Globus pallidus (tissue), 1 donor: ENCODE data around the gene ACTBL2.
"Not testable (repeated sequence)": the region's sequence is repeated elsewhere in the genome, so short reads cannot be mapped to it uniquely, and the experiment has no call there.

Experiments used
- DNase-seq: peaks from one replicate; pipeline ENCODE4 v3.0.0-alpha.2; 2015; ENCODE audit warnings: low spot score

Gene ACTBL2

DNA sequence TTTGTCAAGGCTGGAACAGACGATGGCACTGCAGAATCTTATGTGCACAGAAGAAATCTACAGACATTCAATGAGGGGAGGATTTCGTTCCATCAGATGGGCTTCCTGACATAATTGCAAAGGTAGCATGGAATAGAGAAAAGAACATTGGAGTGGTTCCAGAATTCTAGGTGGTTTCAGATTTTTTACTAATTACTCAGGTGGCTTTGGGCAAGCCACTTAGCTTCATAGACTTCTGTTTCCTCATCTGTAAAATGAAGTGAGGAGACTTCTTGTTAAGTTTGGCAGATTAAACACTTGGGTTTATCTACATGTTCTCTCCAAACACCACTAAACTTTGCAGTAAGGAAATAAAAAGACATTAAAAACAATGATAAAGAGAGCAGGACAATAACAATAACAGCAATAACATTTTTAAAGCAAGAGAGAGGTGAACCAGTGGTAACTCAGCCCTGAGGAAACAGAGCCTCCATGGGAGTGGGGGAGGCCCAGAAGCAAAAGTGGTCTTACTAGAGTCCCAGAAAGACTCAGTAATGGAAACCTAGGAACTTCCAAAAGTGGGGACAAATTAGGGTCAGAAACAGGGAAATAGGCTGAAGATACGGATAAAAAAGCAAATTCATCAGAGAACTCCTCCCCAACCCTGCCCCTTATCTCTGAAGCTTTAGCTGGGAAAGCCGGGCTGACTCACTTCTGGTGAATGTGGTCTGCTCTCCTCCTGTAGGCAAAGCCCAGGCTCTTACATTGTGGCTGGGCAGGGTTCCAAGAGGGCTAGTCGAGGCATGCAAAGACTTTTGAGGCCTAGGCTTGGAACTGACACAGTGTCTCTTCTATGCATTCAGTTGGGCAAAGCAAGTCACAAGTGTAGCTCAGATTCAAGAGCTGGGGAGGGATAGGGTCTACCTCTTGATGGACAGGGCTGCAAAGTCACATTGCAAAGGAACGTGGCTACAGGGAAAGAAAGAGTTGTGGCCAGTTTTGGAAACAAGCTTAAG lies 11.8 kb upstream of the ACTBL2 start:
- no peak for DNase-seq

DNA sequence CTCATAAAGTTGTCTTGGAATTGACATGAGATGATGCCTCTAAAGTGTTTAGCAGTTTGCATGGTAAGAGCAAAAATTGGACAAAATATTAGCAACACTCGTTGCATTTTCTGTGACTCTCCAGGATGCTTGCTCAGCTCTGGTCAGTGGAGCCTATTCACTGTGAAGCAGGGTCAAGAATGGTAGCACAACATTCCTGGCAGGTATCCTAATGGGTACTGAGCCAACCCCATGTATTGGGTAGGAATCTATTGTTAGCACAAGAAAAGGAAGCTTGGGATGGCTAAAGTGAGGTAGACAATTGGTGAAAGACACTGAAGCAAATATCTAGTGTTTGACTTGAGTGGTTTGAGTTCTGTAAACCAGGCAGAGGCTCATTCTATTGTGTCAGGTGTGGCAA lies 10.4 kb upstream of the ACTBL2 start:
- no peak for DNase-seq

GRCh38 chr5:57492632-57493031 lies 10.0 kb upstream of the ACTBL2 start:
- DNase-seq: no peak

DNA sequence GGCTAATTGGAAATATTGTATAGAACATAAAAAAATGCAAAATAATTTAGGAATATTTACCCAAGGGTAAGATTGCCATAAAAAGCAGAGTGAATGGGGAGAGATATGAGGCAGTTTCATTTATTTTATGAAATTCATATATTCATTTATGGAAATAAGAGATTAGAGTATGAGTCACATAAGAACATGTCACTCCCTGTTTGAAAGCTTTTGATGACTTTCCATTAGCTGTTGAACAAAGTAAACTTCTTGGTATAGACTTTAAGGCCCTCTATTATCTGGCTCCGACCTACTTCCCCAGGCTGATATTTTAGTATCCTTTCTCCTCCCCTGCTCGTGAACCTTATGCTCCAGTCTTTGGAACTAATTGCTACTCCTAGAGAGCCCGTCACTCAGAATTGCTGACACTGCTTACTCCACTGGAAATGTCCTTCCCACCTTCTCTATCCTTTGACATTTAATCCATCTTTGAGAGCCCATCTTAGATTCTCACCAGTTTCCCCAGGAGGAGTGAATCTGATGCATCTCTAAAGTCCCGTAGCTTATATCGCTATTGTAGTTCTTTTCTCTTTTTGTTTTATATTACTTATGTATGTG lies 8.9 kb upstream of the ACTBL2 start:
- DNase-seq: no peak

DNA sequence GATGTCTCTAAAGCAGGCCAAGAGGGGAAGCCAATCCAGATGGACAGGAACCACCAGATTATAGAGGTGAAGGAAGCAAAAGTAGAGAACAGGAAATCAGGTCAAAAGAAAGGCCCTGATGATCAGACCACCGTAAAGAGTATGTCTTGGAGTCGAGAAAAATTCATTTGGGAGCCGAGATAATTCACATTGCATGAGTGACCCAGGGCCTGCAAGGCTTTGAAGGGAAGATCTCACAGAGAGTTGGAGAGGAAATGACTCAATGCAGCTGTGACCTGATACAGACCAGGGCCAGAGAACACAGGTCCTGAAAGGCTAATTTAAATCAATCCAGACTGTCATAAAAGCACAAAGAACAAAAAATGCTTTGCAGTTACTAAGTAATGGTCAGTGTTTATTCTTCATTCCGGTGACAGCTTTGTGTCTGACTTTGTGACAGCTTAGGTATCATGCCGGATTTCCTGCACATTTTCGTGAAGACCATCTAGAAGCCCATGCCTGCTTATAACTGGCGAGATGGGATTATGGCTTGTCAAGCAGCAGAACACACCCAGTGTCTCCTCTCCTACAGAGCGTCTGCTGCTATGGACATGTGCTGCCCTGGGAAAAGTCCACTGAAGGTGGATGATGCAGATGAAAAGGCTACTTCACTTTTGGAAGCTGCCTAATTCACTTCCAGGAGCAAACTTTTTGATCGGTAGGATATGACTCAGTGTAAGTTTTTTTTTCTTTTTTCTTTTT lies 5.8 kb upstream of the ACTBL2 start:
- no peak for DNase-seq

GRCh38 chr5:57486027-57486602 lies 3.5 kb upstream of the ACTBL2 start:
- DNase-seq: no peak

- no peak for DNase-seq
These were observed 3.8 kb downstream of the ACTBL2 start for GRCh38 chr5:57478826-57479225.

DNA sequence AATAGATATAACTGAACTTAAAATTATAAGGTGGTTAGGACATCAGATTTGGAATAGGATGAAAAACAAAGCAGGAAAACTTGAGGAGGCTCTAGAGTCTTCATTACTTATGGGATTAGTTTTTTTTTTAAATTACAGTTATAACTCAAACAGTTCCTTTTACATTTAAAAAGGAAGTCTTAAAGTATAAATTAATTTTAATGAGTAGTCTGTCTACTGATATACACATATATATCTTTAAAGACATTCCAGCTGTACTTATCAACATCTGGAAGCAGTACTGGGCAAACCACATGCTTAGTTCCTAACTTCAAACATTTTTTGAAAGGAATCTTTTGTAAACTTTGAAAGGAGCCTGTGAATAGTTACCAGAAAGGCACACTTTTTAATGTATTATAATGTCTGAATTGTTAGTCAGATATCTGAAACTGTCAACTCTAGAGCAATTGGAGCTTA lies 6.0 kb downstream of the ACTBL2 start:
- DNase-seq: no peak

DNA sequence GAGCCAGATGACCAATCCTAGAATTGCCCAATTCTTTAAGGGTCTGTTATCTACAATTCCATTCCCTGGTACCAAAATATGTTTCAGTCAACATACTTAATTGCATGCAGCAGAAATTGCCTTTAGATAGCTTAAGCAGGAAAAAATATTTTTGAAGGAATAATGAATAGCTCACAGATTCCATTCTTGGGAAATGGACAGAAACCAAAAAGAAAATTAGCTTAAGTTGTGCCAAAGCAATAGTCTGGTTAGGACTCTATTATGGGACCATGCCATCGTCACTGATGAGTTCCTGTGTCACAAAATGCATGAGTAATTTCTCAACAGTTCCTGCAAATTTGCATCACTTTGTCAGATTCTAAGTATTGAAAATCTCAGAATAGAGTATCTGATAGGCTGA lies 12.3 kb downstream of the ACTBL2 start:
- DNase-seq: no peak

GRCh38 chr5:57468481-57469163 lies 14.0 kb downstream of the ACTBL2 start:
- no peak for DNase-seq

DNA sequence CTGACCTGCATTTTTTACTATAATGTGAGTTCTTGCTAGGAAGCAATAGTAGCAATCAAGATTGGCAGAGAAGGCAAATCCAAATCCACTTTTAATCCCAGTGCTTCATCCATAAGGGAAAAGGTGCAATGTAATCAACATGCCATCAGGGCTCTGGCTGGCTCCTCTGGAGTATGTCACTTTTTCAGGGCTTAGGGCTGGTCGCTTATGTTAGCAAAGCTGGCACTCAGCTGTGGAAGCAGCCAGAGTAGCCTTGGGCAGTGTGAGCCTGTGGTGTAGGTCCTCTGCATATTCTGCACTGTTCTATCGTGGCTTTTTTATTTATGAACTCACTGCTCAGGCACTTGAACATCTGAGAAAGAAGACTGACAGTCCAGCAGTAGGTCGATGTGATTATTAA lies 16.1 kb downstream of the ACTBL2 start:
- DNase-seq: no peak

- not testable (repeated sequence) for DNase-seq
These were observed 22.6 kb downstream of the ACTBL2 start for GRCh38 chr5:57460056-57460455.

DNA sequence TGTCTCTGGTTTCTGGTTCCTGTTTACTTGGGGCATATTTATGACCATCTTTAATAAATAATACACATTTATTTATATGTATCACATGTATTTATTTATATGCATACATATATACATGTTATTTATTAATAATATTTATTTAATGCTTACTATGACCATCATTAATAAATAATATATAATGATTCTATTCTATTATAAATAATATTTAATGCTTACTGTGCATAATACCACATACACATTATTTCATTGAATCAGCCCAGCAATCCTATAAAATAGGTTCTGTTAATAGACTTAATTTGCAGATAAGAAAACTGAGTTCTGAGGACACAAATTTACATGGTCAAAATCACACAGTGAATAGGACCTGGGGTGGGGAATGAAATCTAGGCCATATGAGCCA lies 24.2 kb downstream of the ACTBL2 start:
- DNase-seq: no peak

GRCh38 chr5:57456531-57457135 lies 26.0 kb downstream of the ACTBL2 start:
- no peak for DNase-seq

DNA sequence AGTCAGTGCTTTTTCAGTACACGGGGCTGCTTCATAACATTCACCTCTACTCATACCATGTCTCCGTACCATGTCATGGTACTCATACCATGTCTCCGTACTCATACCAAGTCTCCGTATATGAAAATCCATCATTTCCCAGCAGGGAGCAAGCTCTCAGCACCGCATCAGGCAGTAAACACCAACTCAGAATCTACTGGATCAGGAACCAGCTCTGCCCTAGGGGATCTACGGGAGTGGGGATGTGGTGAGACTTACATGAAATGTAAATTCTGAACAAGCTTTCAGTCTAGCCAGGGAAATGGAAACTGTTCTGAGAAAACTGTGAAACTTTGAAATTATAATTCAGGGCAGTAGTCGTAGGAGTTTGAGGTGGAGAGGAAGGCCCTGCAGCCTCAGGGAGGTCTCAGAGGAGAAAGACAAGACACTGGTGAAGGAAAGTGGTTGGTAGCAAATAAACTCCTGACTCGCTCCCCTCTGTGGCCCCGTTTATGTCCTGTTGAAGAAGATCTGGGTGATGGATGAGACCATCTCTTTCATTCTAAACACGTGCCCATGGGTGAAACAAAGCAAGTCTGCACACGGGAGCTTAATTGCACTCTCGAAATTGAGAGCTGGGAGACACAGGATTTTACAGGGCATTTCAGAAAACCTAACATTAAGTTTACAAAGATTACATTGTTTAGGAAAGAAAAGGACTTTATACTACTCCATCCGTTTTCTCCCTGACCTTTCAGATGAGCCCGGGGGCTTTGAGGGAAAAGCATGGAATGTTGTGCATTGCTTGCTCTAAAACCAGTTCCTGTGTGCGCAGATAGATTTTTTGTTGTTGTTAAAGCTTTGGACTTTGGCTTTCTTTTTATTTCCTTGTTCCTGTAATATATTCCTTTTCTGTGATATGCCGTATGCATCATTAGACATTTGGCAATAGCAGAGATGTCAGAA lies 26.8 kb downstream of the ACTBL2 start:
- no peak for DNase-seq

DNA sequence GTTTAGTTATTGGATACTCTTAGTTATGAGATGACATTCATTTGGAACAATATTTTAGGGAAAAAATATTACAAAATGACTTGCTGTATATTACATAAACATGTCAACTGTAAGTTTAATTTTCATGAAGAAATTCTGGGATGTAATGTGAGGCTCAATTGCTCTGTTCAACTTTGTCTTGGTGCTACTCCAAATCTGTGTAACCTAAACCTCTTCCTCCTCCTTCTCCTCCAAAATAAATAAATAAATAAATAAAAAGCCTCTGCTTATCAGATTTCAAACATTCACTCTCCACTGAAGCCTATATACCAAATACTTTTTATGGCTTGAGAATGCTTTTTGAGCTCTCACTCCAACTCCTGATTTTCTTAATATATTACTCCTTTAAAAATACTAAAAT lies 27.7 kb downstream of the ACTBL2 start:
- DNase-seq: no peak

GRCh38 chr5:57453728-57454127 lies 28.9 kb downstream of the ACTBL2 start:
- no peak for DNase-seq

DNA sequence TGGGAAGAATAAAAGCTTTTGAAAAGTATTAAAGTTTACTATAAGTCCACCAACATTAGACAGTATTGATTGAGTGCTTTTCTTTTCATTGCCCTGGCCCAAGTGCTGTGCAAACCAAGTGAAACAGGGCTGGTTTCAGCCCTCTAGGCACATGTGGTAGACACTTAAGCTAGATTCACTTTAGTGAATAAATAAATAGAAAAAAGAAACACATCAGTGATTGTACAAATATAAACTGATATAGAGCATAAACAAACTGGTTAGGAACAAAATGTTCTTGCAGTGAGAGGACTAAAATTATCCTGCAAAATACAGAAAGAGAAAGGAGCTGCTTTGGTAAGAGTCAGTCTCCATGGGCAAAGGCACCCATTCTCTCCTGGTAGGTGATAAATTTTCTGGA lies 29.7 kb downstream of the ACTBL2 start:
- no peak for DNase-seq

DNA sequence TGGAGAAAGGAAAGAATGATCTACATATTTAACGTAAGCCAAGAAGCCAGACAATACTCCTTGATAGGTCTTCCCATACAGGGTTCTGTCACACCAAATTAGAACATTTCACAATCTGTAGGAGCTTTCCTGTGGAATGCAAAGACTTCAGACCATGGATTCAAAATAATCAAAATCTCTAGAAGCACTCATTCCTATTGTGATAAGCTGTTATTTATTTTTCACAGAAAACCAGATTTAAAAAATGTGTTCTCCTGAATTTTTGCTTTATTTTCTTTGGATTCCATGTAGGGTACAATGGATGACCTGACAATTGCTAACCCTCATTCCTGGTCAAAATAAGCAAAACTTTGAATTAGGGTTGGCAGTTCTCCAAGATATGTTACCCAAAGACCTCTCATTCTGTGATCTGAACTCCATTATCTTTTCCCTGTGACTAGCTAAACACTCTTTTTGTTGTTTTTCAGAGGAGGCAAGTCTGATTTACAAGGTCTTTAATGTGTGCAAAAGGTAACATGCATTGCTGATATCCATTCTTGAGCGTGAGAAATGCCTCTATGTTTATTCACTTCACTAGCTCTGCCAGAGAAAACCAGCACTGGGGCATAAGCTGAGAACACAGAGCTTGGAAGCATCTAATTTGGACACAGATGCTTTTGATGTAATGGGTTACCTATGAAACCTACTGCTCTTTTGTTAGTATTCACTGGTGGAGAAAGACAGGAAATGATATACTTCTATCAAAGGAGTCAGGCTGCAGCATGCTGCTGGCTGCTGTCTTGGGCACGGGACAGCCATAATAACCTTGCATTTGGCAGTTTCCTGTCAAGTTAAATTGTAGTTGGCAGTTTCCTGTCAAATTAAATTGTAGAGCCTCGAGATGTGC lies 31.4 kb downstream of the ACTBL2 start:
- DNase-seq: peak; percentile 4
